K562 (cell line): Measurements from ENCODE around the gene CAV1. TPM values are rescaled to one million over a fixed set of nuclear protein-coding genes. Genes with fewer than 3 reads are reported as not detected.

ENCODE experiments used
- ARID2 ChIP-seq: fragments of 450-650 bp; IDR thresholded peaks from 2 replicates; pipeline ENCODE4 v1.6.1; 2017; ENCODE audit warnings: antibody characterized with exemption, mild to moderate bottlenecking
- BRD9 ChIP-seq: fragments of 450-650 bp; IDR thresholded peaks from 2 replicates; pipeline ENCODE4 v1.6.1; 2018; ENCODE audit warnings: low read depth; ENCODE audit not compliant: partially characterized antibody
- FUS ChIP-seq: fragments of 200-400 bp; formaldehyde crosslinking; optimal IDR thresholded peaks from 2 replicates; pipeline ENCODE3; 2017; ENCODE audit warnings: low read depth, low read length
- KDM5B ChIP-seq: fragments of 200-600 bp; sonication (generic); IDR thresholded peaks from 2 replicates; pipeline ENCODE4 v1.6.1; 2012; ENCODE audit warnings: low read depth, mild to moderate bottlenecking, moderate library complexity, low read length, control low read depth, inconsistent platforms; ENCODE audit not compliant: insufficient replicate concordance
- RFX5 ChIP-seq: IDR thresholded peaks from 2 replicates; pipeline ENCODE4 v1.6.1; 2011; ENCODE audit warnings: low read depth, mild to moderate bottlenecking, improper control_type of control experiment, low read length
- TFAM ChIP-seq: fragments of 250-450 bp; sonication (Bioruptor Pico); conservative IDR thresholded peaks from 2 replicates; pipeline ENCODE4 v1.5.0; 2021; ENCODE audit warnings: mild to moderate bottlenecking, moderate library complexity
- polyA plus RNA-seq, 8 experiments: library from polyadenylated mRNA; depleted of rRNA in 4 of 8; stranded (reverse) in 5 of 8; unstranded in 3 of 8; fragments of >200 nt; fragmentation: Nextera tagmentation in 2 of 8; fragmentation: Illumina TruSeq in 1 of 8; extraction: Ambion mirVana in 2 of 8; extraction: Trizol in 1 of 8; gene quantifications; 2 replicates each; pipeline versions ENCODE4 v1.2.1 to v1.2.3, GENCODE V29; 2011 to 2014; ENCODE audit warnings: inconsistent platforms in 1 of 8, missing spikeins in 1 of 8
- total RNA-seq, 7 experiments: library from RNA; depleted of rRNA in 6 of 7; stranded (reverse); fragments of >200 nt in 6 of 7; fragmentation: Illumina TruSeq in 2 of 7; extraction: Trizol in 2 of 7; gene quantifications; 2 replicates each; pipeline versions ENCODE4 v1.2.1 to v1.2.3, GENCODE V29; 2011 to 2021; ENCODE audit warnings: low replicate concordance in 1 of 7
- TF ChIP-seq, protein P1 (sequence below), 2 experiments: fragments of 450-650 bp; IDR thresholded peaks; 2 replicates each; pipeline ENCODE4 v1.6.1; 2018; ENCODE audit warnings: mild to moderate bottlenecking in 2 of 2, low read depth in 1 of 2; ENCODE audit not compliant: partially characterized antibody in 2 of 2
- TF ChIP-seq, protein P2 (sequence below): fragments of 450-650 bp; conservative IDR thresholded peaks from 2 replicates; pipeline ENCODE4 v1.6.1; 2016; ENCODE audit warnings: missing genetic modification characterization, low read depth, mild to moderate bottlenecking, missing compliant biosample characterization, moderate library complexity
- TF ChIP-seq, protein P3 (sequence below): fragments of 250-450 bp; sonication (Bioruptor Pico); IDR thresholded peaks from 2 replicates; pipeline ENCODE4 v1.6.1; 2021; ENCODE audit warnings: mild to moderate bottlenecking
- TF ChIP-seq, protein P4 (sequence below), 2 experiments: fragments of 450-650 bp; IDR thresholded peaks; 2 replicates each; pipeline ENCODE4 v1.6.1; 2016; ENCODE audit warnings: mild to moderate bottlenecking in 2 of 2, borderline replicate concordance in 1 of 2, low read depth in 1 of 2, moderate library complexity in 1 of 2

The CAV1 gene
- total and polyA plus RNA-seq, 9 of the 15 experiments (the other 6 are each of a cell fraction or from before 2014, with no cell fraction given) = 0.08 to 1.5 (median 0.63) TPM

DNA sequence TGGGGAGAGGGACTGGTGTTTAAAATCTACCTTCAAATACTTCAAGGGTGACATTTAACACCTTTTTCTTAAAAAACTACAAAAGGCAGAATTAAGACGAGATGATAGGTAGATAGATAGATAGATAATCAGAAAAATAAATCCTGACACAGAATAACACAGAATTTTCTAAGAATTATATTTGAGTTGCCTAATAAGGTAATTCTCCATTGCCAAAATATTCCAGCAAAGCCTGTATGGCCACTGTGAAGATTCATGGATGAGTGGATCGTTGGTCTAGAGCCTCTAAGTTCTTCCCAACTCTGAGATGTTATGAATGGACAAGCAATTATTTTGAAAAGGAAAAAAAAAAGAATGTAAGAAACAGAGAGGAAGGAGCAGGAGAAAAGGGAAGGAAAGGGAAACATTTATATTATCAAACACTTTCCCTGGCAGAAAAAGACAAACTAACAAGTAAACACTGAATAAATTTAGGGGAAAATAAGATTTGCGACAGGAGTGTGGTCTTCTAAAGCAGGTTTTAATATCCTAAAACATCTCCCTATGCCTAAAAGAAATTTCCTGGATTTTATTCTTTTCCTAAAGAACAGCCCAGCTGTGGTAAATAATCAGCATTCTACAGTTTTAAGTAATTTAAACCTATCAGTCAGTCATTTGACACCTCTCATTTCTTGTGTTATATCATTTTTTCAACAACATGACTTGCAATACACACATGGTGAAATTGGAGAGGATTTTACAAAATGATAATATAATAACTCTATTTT lies 32.8 kb upstream of the CAV1 start (continued):
- TF ChIP-seq, protein P1, sequence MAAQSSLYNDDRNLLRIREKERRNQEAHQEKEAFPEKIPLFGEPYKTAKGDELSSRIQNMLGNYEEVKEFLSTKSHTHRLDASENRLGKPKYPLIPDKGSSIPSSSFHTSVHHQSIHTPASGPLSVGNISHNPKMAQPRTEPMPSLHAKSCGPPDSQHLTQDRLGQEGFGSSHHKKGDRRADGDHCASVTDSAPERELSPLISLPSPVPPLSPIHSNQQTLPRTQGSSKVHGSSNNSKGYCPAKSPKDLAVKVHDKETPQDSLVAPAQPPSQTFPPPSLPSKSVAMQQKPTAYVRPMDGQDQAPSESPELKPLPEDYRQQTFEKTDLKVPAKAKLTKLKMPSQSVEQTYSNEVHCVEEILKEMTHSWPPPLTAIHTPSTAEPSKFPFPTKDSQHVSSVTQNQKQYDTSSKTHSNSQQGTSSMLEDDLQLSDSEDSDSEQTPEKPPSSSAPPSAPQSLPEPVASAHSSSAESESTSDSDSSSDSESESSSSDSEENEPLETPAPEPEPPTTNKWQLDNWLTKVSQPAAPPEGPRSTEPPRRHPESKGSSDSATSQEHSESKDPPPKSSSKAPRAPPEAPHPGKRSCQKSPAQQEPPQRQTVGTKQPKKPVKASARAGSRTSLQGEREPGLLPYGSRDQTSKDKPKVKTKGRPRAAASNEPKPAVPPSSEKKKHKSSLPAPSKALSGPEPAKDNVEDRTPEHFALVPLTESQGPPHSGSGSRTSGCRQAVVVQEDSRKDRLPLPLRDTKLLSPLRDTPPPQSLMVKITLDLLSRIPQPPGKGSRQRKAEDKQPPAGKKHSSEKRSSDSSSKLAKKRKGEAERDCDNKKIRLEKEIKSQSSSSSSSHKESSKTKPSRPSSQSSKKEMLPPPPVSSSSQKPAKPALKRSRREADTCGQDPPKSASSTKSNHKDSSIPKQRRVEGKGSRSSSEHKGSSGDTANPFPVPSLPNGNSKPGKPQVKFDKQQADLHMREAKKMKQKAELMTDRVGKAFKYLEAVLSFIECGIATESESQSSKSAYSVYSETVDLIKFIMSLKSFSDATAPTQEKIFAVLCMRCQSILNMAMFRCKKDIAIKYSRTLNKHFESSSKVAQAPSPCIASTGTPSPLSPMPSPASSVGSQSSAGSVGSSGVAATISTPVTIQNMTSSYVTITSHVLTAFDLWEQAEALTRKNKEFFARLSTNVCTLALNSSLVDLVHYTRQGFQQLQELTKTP (IDR thresholded peaks at IDR 0.05; ENCODE audit: low read depth in 1 of 2, partially characterized antibody in 2 of 2) = peak in 1 of 2 experiments; percentile 42
- TF ChIP-seq BRD9 = peak; percentile 33
- TF ChIP-seq TFAM (CRISPR knock-in tag) = no peak
- TF ChIP-seq, protein P2, sequence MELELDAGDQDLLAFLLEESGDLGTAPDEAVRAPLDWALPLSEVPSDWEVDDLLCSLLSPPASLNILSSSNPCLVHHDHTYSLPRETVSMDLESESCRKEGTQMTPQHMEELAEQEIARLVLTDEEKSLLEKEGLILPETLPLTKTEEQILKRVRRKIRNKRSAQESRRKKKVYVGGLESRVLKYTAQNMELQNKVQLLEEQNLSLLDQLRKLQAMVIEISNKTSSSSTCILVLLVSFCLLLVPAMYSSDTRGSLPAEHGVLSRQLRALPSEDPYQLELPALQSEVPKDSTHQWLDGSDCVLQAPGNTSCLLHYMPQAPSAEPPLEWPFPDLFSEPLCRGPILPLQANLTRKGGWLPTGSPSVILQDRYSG (tag) = no peak
- 0 out of 2 replicates have a peak, but pooled peaks have one; percentile 38 for TF ChIP-seq RFX5
- no peak for TF ChIP-seq ARID2
- TF ChIP-seq, protein P3, sequence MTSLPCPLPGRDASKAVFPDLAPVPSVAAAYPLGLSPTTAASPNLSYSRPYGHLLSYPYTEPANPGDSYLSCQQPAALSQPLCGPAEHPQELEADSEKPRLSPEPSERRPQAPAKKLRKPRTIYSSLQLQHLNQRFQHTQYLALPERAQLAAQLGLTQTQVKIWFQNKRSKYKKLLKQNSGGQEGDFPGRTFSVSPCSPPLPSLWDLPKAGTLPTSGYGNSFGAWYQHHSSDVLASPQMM (CRISPR knock-in tag) = no peak
- TF ChIP-seq FUS = no peak
- no peak for TF ChIP-seq KDM5B
- TF ChIP-seq, protein P4, sequence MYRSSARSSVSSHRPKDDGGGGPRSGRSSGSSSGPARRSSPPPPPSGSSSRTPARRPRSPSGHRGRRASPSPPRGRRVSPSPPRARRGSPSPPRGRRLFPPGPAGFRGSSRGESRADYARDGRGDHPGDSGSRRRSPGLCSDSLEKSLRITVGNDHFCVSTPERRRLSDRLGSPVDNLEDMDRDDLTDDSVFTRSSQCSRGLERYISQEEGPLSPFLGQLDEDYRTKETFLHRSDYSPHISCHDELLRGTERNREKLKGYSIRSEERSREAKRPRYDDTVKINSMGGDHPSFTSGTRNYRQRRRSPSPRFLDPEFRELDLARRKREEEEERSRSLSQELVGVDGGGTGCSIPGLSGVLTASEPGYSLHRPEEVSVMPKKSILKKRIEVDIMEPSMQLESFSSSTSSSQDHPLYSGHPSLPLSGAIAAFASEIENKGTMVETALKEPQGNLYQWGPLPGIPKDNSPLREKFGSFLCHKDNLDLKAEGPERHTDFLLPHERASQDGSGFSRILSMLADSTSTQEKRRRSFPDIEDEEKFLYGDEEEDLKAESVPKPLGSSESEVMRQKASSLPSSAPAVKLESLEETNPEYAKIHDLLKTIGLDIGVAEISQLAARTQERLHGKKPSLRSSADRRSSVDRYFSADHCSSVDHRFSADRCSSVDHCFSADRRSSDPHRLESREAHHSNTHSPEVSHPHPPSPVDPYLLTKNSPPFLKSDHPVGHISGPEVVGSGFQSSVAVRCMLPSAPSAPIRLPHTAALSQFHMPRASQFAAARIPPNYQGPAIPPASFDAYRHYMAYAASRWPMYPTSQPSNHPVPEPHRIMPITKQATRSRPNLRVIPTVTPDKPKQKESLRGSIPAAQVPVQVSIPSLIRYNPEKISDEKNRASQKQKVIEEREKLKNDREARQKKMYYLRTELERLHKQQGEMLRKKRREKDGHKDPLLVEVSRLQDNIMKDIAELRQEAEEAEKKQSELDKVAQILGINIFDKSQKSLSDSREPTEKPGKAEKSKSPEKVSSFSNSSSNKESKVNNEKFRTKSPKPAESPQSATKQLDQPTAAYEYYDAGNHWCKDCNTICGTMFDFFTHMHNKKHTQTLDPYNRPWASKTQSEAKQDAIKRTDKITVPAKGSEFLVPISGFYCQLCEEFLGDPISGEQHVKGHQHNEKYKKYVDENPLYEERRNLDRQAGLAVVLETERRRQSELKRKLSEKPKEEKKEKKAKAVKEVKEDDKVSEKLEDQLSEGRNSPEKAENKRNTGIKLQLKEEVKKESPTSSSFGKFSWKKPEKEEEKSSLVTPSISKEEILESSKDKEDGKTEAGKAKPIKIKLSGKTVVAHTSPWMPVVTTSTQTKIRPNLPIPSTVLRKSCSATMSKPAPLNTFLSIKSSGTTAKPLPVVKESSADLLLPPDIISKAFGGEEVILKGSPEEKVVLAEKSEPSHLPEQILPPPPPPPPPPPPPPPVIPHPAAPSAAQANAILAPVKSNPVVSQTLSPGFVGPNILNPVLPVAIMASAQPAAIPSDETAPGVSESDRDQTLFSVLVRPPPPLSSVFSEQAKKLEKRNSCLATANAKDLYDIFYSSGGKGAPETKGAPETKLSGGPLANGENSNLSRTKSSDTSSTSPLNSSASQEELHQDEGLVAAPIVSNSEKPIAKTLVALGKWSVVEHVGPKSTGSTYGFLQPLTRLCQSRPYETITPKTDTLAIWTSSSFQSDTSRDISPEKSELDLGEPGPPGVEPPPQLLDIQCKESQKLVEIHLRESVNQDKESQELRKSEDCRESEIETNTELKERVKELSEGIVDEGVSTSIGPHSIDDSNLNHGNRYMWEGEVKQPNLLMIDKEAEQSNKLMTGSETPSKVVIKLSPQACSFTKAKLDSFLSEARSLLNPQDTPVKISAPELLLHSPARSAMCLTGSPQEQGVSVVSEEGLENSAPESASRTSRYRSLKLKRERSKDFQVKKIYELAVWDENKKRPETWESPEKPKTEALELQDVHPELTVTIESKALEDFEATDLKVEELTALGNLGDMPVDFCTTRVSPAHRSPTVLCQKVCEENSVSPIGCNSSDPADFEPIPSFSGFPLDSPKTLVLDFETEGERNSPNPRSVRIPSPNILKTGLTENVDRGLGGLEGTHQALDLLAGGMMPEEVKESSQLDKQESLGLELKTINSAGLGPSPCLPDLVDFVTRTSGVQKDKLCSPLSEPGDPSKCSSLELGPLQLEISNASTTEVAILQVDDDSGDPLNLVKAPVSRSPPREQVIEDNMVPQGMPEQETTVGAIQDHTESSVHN (IDR thresholded peaks at IDR 0.05; ENCODE audit: borderline replicate concordance in 1 of 2, low read depth in 1 of 2) = no peak
